MG63 (cell line): ENCODE results near the gene SHISA5. TPM values are rescaled to one million over a fixed set of nuclear protein-coding genes. Genes with fewer than 3 reads are reported as not detected.
"Not testable (repeated sequence)": the region's sequence is repeated elsewhere in the genome, so short reads cannot be mapped to it uniquely, and the experiment has no call there.

Experiments
- DNase-seq: peaks from one replicate; pipeline ENCODE4 v3.0.0-alpha.2; 2020
- H3K27me3 ChIP-seq: fragments of 250-450 bp; sonication (Bioruptor Pico); 2 replicates; pipeline ENCODE4 v1.5.1; 2020; ENCODE audit warnings: mild to moderate bottlenecking, moderate library complexity
- H3K36me3 ChIP-seq: fragments of 250-450 bp; sonication (Bioruptor Pico); 2 replicates; pipeline ENCODE4 v1.5.1; 2020; ENCODE audit warnings: mild to moderate bottlenecking, moderate library complexity
- H3K4me3 ChIP-seq: fragments of 250-450 bp; sonication (Bioruptor Pico); 2 replicates; pipeline ENCODE4 v1.5.1; 2020; ENCODE audit warnings: mild to moderate bottlenecking, moderate library complexity
- H3K9me3 ChIP-seq: fragments of 250-450 bp; sonication (Bioruptor Pico); 2 replicates; pipeline ENCODE4 v1.5.1; 2020; ENCODE audit warnings: mild to moderate bottlenecking, moderate library complexity
- total RNA-seq: library from RNA; depleted of rRNA; stranded (reverse); fragments of >200 nt; shearing (Covaris generic); gene quantifications from 2 replicates; pipeline ENCODE4 v1.2.3, GENCODE V29; 2014; ENCODE audit warnings: low replicate concordance; rRNA removed

Gene SHISA5
- 94.4 and 113 TPM in 2 replicates for total RNA-seq

- H3K9me3 ChIP-seq, result no peaks in the 10 kb centered on the region
- H3K4me3 ChIP-seq, result peak within 1 kb of the TSS; percentile 57
- DNase-seq, result peak; percentile 90
- no peaks in the 10 kb centered on the region for H3K36me3 ChIP-seq
- no peaks in the 10 kb centered on the region for H3K27me3 ChIP-seq
Observed at GRCh38 chr3:48504051-48504946, at the start of gene SHISA5. Gene SHISA5, minus strand, starts transcription at chr3:48504174. Its CDS starts 80 bp downstream, at chr3:48504094.

- H3K4me3 ChIP-seq, result no peak overlapping the region
- H3K9me3 ChIP-seq, result no peaks in the 10 kb centered on the region
- no peaks in the 10 kb centered on the region for H3K27me3 ChIP-seq
- no peaks in the 10 kb centered on the region for H3K36me3 ChIP-seq
- no peak for DNase-seq
Observed at GRCh38 chr3:48553361-48553760, 49.4 kb upstream of the SHISA5 start.

- no peaks in the 10 kb centered on the region for H3K36me3 ChIP-seq
- no peaks in the 10 kb centered on the region for H3K9me3 ChIP-seq
- H3K4me3 ChIP-seq, result no peak overlapping the region
- no peak for DNase-seq
- H3K27me3 ChIP-seq, result no peaks in the 10 kb centered on the region
Observed at GRCh38 chr3:48552111-48552951, 48.4 kb upstream of the SHISA5 start.

GRCh38 chr3:48551651-48552050, 47.7 kb upstream of the SHISA5 start:
- H3K4me3 ChIP-seq, H3K27me3 ChIP-seq, H3K9me3 ChIP-seq, DNase-seq, H3K36me3 ChIP-seq: not testable (repeated sequence)

GRCh38 chr3:48548729-48549705, 45.0 kb upstream of the SHISA5 start:
- peak; percentile 56 for DNase-seq
- Histone ChIP-seq H3K27me3 (no peaks in the 10 kb centered on the region), H3K4me3 (no peak overlapping the region), H3K9me3 (no peaks in the 10 kb centered on the region), H3K36me3 (no peaks in the 10 kb centered on the region)

GRCh38 chr3:48548126-48548525, 44.2 kb upstream of the SHISA5 start:
- Histone ChIP-seq H3K9me3 (no peaks in the 10 kb centered on the region), H3K36me3 (no peaks in the 10 kb centered on the region), H3K27me3 (no peaks in the 10 kb centered on the region), H3K4me3 (no peak overlapping the region)
- DNase-seq, result no peak

GRCh38 chr3:48546203-48546829, 42.3 kb upstream of the SHISA5 start:
- Histone ChIP-seq H3K4me3 (no peak overlapping the region), H3K27me3 (no peaks in the 10 kb centered on the region), H3K9me3 (no peaks in the 10 kb centered on the region), H3K36me3 (no peaks in the 10 kb centered on the region)
- DNase-seq, result no peak

- Histone ChIP-seq H3K4me3 (no peak overlapping the region), H3K9me3 (no peaks in the 10 kb centered on the region), H3K27me3 (no peaks in the 10 kb centered on the region), H3K36me3 (no peaks in the 10 kb centered on the region)
- DNase-seq, result no peak
Observed at GRCh38 chr3:48544141-48544540, 40.2 kb upstream of the SHISA5 start.

GRCh38 chr3:48543271-48543866, 39.4 kb upstream of the SHISA5 start:
- DNase-seq, result no peak
- H3K36me3 ChIP-seq, result no peaks in the 10 kb centered on the region
- H3K9me3 ChIP-seq, result no peaks in the 10 kb centered on the region

GRCh38 chr3:48538451-48538850, 34.5 kb upstream of the SHISA5 start:
- Histone ChIP-seq H3K4me3 (no peak overlapping the region), H3K36me3 (no peaks in the 10 kb centered on the region), H3K9me3 (no peaks in the 10 kb centered on the region), H3K27me3 (no peaks in the 10 kb centered on the region)
- no peak for DNase-seq

More at GRCh38 chr3:48543271-48543866, 39.4 kb upstream of the SHISA5 start:
- no peaks in the 10 kb centered on the region for H3K27me3 ChIP-seq
- no peak overlapping the region for H3K4me3 ChIP-seq

GRCh38 chr3:48536785-48537184, 32.8 kb upstream of the SHISA5 start:
- Histone ChIP-seq H3K9me3 (no peaks in the 10 kb centered on the region), H3K4me3 (no peak overlapping the region), H3K36me3 (no peaks in the 10 kb centered on the region), H3K27me3 (no peaks in the 10 kb centered on the region)
- no peak for DNase-seq

GRCh38 chr3:48536116-48536515, 32.1 kb upstream of the SHISA5 start:
- Histone ChIP-seq H3K4me3 (no peak overlapping the region), H3K36me3 (no peaks in the 10 kb centered on the region), H3K9me3 (no peaks in the 10 kb centered on the region), H3K27me3 (no peaks in the 10 kb centered on the region)
- no peak for DNase-seq

- no peaks in the 10 kb centered on the region for H3K27me3 ChIP-seq
- no peaks in the 10 kb centered on the region for H3K9me3 ChIP-seq
- no peak overlapping the region for H3K4me3 ChIP-seq
- H3K36me3 ChIP-seq, result no peaks in the 10 kb centered on the region
- DNase-seq, result no peak
Observed at GRCh38 chr3:48535578-48535977, 31.6 kb upstream of the SHISA5 start.

GRCh38 chr3:48532977-48533337, 29.0 kb upstream of the SHISA5 start:
- no peak for DNase-seq

GRCh38 chr3:48532271-48532976, 28.4 kb upstream of the SHISA5 start:
- H3K36me3 ChIP-seq, result no peaks in the 10 kb centered on the region
- H3K4me3 ChIP-seq, result no peak overlapping the region
- H3K9me3 ChIP-seq, result no peaks in the 10 kb centered on the region
- no peak for DNase-seq
- no peaks in the 10 kb centered on the region for H3K27me3 ChIP-seq

More at GRCh38 chr3:48532977-48533337, 29.0 kb upstream of the SHISA5 start:
- Histone ChIP-seq H3K27me3 (no peaks in the 10 kb centered on the region), H3K4me3 (no peak overlapping the region), H3K9me3 (no peaks in the 10 kb centered on the region), H3K36me3 (no peaks in the 10 kb centered on the region)
